HepG2 (cell line): ENCODE data around the gene TSGA10IP. TPM values are rescaled to one million over a fixed set of nuclear protein-coding genes. Genes with fewer than 3 reads are reported as not detected.

ENCODE experiments used
- BRF2 ChIP-seq: sonication (generic); formaldehyde crosslinking; IDR thresholded peaks from 2 replicates; pipeline ENCODE4 v1.8.1; 2022; ENCODE audit warnings: mild to moderate bottlenecking, missing genetic modification reagents
- CREM ChIP-seq, 2 experiments: sonication (generic) in 1 of 2; formaldehyde crosslinking in 1 of 2; IDR thresholded peaks; 2 replicates each; pipeline versions ENCODE4 v1.4.0 to v1.6.1; 2016 to 2020; ENCODE audit warnings: antibody characterized with exemption in 1 of 2, mild to moderate bottlenecking in 1 of 2, missing genetic modification reagents in 1 of 2
- ETV5 ChIP-seq: IDR thresholded peaks from 2 replicates; pipeline ENCODE4 v1.6.1; 2018; ENCODE audit warnings: missing biosample characterization, missing genetic modification reagents, inconsistent platforms, borderline replicate concordance
- GABPA ChIP-seq, 2 experiments: IDR thresholded peaks; 2 replicates each; pipeline ENCODE4 v1.6.1; 2011 to 2016; ENCODE audit warnings: low read depth in 2 of 2, low read length in 1 of 2, missing biosample characterization in 1 of 2, missing genetic modification characterization in 1 of 2
- HCFC1 ChIP-seq: fragments of 150-350 bp; IDR thresholded peaks from 2 replicates; pipeline ENCODE4 v1.6.1; 2014; ENCODE audit warnings: low read depth, low read length
- JDP2 ChIP-seq: sonication (generic); formaldehyde crosslinking; IDR thresholded peaks from 2 replicates; pipeline ENCODE4 v1.8.1; 2022; ENCODE audit warnings: missing genetic modification reagents, borderline replicate concordance
- KMT2B ChIP-seq: IDR thresholded peaks from 2 replicates; pipeline ENCODE4 v1.6.1; 2016; ENCODE audit warnings: missing genetic modification reagents, missing compliant biosample characterization
- POLR2G ChIP-seq: fragments of 200-400 bp; formaldehyde crosslinking; IDR thresholded peaks from 2 replicates; pipeline ENCODE4 v1.6.1; 2018; ENCODE audit warnings: mild to moderate bottlenecking, low read depth, low read length, moderate library complexity
- SOX6 ChIP-seq, 2 experiments: fragments of 450-650 bp in 1 of 2; sonication (generic) in 1 of 2; formaldehyde crosslinking in 1 of 2; IDR thresholded peaks; 2 replicates each; pipeline versions ENCODE4 v1.4.0 to v1.6.1; 2017 to 2020; ENCODE audit warnings: antibody characterized with exemption in 1 of 2, mild to moderate bottlenecking in 1 of 2, missing genetic modification reagents in 1 of 2
- ZNF12 ChIP-seq: sonication (generic); formaldehyde crosslinking; IDR thresholded peaks from 2 replicates; pipeline ENCODE4 v1.5.0; 2020; ENCODE audit warnings: missing genetic modification reagents
- ZNF121 ChIP-seq: sonication (generic); formaldehyde crosslinking; IDR thresholded peaks from 2 replicates; pipeline ENCODE4 v1.5.0; 2020; ENCODE audit warnings: mild to moderate bottlenecking, missing genetic modification reagents
- ZNF180 ChIP-seq: sonication (generic); formaldehyde crosslinking; IDR thresholded peaks from 2 replicates; pipeline ENCODE4 v1.4.0; 2020; ENCODE audit warnings: low read depth, missing genetic modification reagents, borderline replicate concordance
- ZNF496 ChIP-seq: sonication (generic); formaldehyde crosslinking; IDR thresholded peaks from 2 replicates; pipeline ENCODE4 v1.8.1; 2023; ENCODE audit warnings: mild to moderate bottlenecking, moderate library complexity, missing genetic modification reagents; ENCODE audit not compliant: insufficient replicate concordance
- ZNF747 ChIP-seq: sonication (generic); formaldehyde crosslinking; IDR thresholded peaks from 2 replicates; pipeline ENCODE4 v1.8.1; 2023; ENCODE audit warnings: missing genetic modification reagents, mild to moderate bottlenecking, borderline replicate concordance
- ZNF775 ChIP-seq: sonication (generic); formaldehyde crosslinking; IDR thresholded peaks from 2 replicates; pipeline ENCODE4 v1.4.0; 2020; ENCODE audit warnings: missing genetic modification reagents, mild to moderate bottlenecking, moderate library complexity, borderline replicate concordance
- ZNF788 ChIP-seq: sonication (generic); formaldehyde crosslinking; IDR thresholded peaks from 2 replicates; pipeline ENCODE4 v1.5.0; 2020; ENCODE audit warnings: mild to moderate bottlenecking, missing genetic modification reagents, borderline replicate concordance
- polyA plus RNA-seq, 8 experiments: library from polyadenylated mRNA; depleted of rRNA in 3 of 8; stranded (reverse) in 7 of 8; unstranded in 1 of 8; fragments of >200 nt; fragmentation: Illumina TruSeq in 4 of 8; extraction: Trizol in 4 of 8; gene quantifications; 2 replicates each; pipeline versions ENCODE4 v1.2.1 to v1.2.3, GENCODE V29; 2011 to 2016; ENCODE audit warnings: low read depth in 4 of 8, missing spikeins in 1 of 8, mixed read lengths in 1 of 8; ENCODE audit not compliant: insufficient read depth in 1 of 8
- total RNA-seq, 5 experiments: library from RNA; depleted of rRNA; stranded (reverse); fragments of >200 nt; fragmentation: Illumina TruSeq; extraction: Trizol; gene quantifications; 2 replicates each; pipeline ENCODE4 v1.2.3, GENCODE V29; 2016; ENCODE audit warnings: low read depth in 1 of 5
- TF ChIP-seq, protein P1 (sequence below): sonication (generic); formaldehyde crosslinking; IDR thresholded peaks from 2 replicates; pipeline ENCODE4 v1.4.0; 2020; ENCODE audit warnings: missing genetic modification reagents, borderline replicate concordance
- TF ChIP-seq, protein P2 (sequence below): sonication (generic); formaldehyde crosslinking; IDR thresholded peaks from 2 replicates; pipeline ENCODE4 v1.4.0; 2020; ENCODE audit warnings: missing genetic modification reagents, borderline replicate concordance
- TF ChIP-seq, protein P3 (sequence below): sonication (generic); formaldehyde crosslinking; IDR thresholded peaks from 2 replicates; pipeline ENCODE4 v1.5.0; 2020; ENCODE audit warnings: mild to moderate bottlenecking, low read depth, missing genetic modification reagents, borderline replicate concordance

TSGA10IP gene
- total and polyA plus RNA-seq, 2 of the 13 experiments (the other 11 are each of a cell fraction or from before 2014, with no cell fraction given): not detected

- no peak for TF ChIP-seq SOX6 (IDR thresholded peaks at IDR 0.05)
- TF ChIP-seq SOX6 (CRISPR knock-in tag; IDR thresholded peaks at IDR 0.05): peak; percentile 44; the same call in 1 of the 2 replicates
- TF ChIP-seq KMT2B (CRISPR knock-in tag): 0 out of 2 replicates have a peak, but pooled peaks have one; percentile 14
- TF ChIP-seq ZNF747 (CRISPR knock-in tag): peak; percentile 32; the same call in 1 of the 2 replicates
- TF ChIP-seq POLR2G: peak; percentile 95
- TF ChIP-seq, protein P1, sequence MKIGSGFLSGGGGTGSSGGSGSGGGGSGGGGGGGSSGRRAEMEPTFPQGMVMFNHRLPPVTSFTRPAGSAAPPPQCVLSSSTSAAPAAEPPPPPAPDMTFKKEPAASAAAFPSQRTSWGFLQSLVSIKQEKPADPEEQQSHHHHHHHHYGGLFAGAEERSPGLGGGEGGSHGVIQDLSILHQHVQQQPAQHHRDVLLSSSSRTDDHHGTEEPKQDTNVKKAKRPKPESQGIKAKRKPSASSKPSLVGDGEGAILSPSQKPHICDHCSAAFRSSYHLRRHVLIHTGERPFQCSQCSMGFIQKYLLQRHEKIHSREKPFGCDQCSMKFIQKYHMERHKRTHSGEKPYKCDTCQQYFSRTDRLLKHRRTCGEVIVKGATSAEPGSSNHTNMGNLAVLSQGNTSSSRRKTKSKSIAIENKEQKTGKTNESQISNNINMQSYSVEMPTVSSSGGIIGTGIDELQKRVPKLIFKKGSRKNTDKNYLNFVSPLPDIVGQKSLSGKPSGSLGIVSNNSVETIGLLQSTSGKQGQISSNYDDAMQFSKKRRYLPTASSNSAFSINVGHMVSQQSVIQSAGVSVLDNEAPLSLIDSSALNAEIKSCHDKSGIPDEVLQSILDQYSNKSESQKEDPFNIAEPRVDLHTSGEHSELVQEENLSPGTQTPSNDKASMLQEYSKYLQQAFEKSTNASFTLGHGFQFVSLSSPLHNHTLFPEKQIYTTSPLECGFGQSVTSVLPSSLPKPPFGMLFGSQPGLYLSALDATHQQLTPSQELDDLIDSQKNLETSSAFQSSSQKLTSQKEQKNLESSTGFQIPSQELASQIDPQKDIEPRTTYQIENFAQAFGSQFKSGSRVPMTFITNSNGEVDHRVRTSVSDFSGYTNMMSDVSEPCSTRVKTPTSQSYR (CRISPR knock-in tag): peak; percentile 24; the same call in 1 of the 2 replicates
- 0 out of 2 replicates have a peak, but pooled peaks have one; percentile 12 for TF ChIP-seq ETV5 (CRISPR knock-in tag)
- TF ChIP-seq HCFC1: no peak
- TF ChIP-seq JDP2: no peak
- TF ChIP-seq, protein P2, sequence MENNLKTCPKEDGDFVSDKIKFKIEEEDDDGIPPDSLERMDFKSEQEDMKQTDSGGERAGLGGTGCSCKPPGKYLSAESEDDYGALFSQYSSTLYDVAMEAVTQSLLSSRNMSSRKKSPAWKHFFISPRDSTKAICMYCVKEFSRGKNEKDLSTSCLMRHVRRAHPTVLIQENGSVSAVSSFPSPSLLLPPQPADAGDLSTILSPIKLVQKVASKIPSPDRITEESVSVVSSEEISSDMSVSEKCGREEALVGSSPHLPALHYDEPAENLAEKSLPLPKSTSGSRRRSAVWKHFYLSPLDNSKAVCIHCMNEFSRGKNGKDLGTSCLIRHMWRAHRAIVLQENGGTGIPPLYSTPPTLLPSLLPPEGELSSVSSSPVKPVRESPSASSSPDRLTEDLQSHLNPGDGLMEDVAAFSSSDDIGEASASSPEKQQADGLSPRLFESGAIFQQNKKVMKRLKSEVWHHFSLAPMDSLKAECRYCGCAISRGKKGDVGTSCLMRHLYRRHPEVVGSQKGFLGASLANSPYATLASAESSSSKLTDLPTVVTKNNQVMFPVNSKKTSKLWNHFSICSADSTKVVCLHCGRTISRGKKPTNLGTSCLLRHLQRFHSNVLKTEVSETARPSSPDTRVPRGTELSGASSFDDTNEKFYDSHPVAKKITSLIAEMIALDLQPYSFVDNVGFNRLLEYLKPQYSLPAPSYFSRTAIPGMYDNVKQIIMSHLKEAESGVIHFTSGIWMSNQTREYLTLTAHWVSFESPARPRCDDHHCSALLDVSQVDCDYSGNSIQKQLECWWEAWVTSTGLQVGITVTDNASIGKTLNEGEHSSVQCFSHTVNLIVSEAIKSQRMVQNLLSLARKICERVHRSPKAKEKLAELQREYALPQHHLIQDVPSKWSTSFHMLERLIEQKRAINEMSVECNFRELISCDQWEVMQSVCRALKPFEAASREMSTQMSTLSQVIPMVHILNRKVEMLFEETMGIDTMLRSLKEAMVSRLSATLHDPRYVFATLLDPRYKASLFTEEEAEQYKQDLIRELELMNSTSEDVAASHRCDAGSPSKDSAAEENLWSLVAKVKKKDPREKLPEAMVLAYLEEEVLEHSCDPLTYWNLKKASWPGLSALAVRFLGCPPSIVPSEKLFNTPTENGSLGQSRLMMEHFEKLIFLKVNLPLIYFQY: peak; percentile 48; the same call in 1 of the 2 replicates
- TF ChIP-seq ZNF121 (CRISPR knock-in tag): peak; percentile 46; the same call in 1 of the 2 replicates
- TF ChIP-seq, protein P3, sequence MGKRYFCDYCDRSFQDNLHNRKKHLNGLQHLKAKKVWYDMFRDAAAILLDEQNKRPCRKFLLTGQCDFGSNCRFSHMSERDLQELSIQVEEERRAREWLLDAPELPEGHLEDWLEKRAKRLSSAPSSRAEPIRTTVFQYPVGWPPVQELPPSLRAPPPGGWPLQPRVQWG (CRISPR knock-in tag): no peak
- no peak for TF ChIP-seq ZNF180 (CRISPR knock-in tag)
- TF ChIP-seq ZNF788 (CRISPR knock-in tag): peak; percentile 51; the same call in 1 of the 2 replicates
- no peak for TF ChIP-seq ZNF12
- TF ChIP-seq ZNF496 (CRISPR knock-in tag): no peak
- no peak for TF ChIP-seq BRF2 (CRISPR knock-in tag)
- TF ChIP-seq CREM (IDR thresholded peaks at IDR 0.05): peak; percentile 66
- 0 out of 2 replicates have a peak, but pooled peaks have one; percentile 32 for TF ChIP-seq CREM (CRISPR knock-in tag; IDR thresholded peaks at IDR 0.05)
- no peak for TF ChIP-seq ZNF775
- no peak for TF ChIP-seq GABPA (IDR thresholded peaks at IDR 0.05; ENCODE audit: low read depth, low read length)
- peak; percentile 40; the same call in 1 of the 2 replicates for TF ChIP-seq GABPA (CRISPR knock-in tag; IDR thresholded peaks at IDR 0.05; ENCODE audit: low read depth)
These were observed 45.0 kb upstream of the TSGA10IP start, which contains the start of gene FOSL1 (continued) for GRCh38 chr11:65900125-65900898.
